Osteocyte (in vitro differentiated cells): ENCODE data around the gene DCDC2. TPM values are rescaled to one million over a fixed set of nuclear protein-coding genes. Genes with fewer than 3 reads are reported as not detected.

ENCODE experiments used
- DNase-seq: peaks from one replicate; pipeline ENCODE4 v3.0.0; 2021; ENCODE audit warnings: mixed read lengths; ENCODE audit not compliant: unreplicated experiment; ENCODE audit errors: extremely low spot score
- H3K27ac Mint-ChIP-seq: one replicate; pipeline ENCODE4 v1.8.0; 2021; ENCODE audit warnings: mild to moderate bottlenecking, mixed read lengths; ENCODE audit not compliant: unreplicated experiment
- H3K27me3 Mint-ChIP-seq: one replicate; pipeline ENCODE4 v1.8.0; 2021; ENCODE audit warnings: mixed read lengths; ENCODE audit not compliant: unreplicated experiment
- H3K36me3 Mint-ChIP-seq: one replicate; pipeline ENCODE4 v1.8.0; 2021; ENCODE audit warnings: mixed read lengths; ENCODE audit not compliant: unreplicated experiment
- H3K4me1 Mint-ChIP-seq: one replicate; pipeline ENCODE4 v1.8.0; 2021; ENCODE audit warnings: mixed read lengths; ENCODE audit not compliant: unreplicated experiment
- H3K4me3 Mint-ChIP-seq: one replicate; pipeline ENCODE4 v1.8.0; 2021; ENCODE audit warnings: mild to moderate bottlenecking, moderate library complexity, mixed read lengths; ENCODE audit not compliant: unreplicated experiment
- H3K9me3 Mint-ChIP-seq: one replicate; pipeline ENCODE4 v1.8.0; 2021; ENCODE audit warnings: mixed read lengths; ENCODE audit not compliant: unreplicated experiment
- long read RNA-seq: library from polyadenylated mRNA; unstranded; transcript quantifications from one replicate; pipeline ENCODE4 v2.0.0, GENCODE V29; 2021
- total RNA-seq: library from RNA; stranded (reverse); gene quantifications from 2 replicates; pipeline ENCODE4 v1.2.1, GENCODE V29; 2021
- TF ChIP-seq, protein P1 (sequence below): fragments of 200-600 bp; sonication (generic); IDR thresholded peaks from 2 replicates; pipeline ENCODE4 v1.5.0; 2021; ENCODE audit warnings: antibody characterized with exemption, mild to moderate bottlenecking, moderate library complexity

DCDC2 gene
- 0.94 and 1.0 TPM in 2 replicates for total RNA-seq
- long read RNA-seq, full-length matches to known transcripts: 1 of 2 reads
- long read RNA-seq, partial matches to known transcripts: 0 of 2 reads
- long read RNA-seq, other reads (novel, unspliced or antisense): 1 of 2 reads

- TF ChIP-seq, protein P1, sequence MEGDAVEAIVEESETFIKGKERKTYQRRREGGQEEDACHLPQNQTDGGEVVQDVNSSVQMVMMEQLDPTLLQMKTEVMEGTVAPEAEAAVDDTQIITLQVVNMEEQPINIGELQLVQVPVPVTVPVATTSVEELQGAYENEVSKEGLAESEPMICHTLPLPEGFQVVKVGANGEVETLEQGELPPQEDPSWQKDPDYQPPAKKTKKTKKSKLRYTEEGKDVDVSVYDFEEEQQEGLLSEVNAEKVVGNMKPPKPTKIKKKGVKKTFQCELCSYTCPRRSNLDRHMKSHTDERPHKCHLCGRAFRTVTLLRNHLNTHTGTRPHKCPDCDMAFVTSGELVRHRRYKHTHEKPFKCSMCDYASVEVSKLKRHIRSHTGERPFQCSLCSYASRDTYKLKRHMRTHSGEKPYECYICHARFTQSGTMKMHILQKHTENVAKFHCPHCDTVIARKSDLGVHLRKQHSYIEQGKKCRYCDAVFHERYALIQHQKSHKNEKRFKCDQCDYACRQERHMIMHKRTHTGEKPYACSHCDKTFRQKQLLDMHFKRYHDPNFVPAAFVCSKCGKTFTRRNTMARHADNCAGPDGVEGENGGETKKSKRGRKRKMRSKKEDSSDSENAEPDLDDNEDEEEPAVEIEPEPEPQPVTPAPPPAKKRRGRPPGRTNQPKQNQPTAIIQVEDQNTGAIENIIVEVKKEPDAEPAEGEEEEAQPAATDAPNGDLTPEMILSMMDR: no peak
- H3K27me3 Mint-ChIP-seq: peaks cover 42% of the 10 kb centered on the region
- H3K27ac Mint-ChIP-seq: no peak within 1 kb of the TSS
- H3K4me3 Mint-ChIP-seq: peak within 1 kb of the TSS; percentile 32
- H3K4me1 Mint-ChIP-seq: peaks cover 8% of the 10 kb centered on the region
- H3K9me3 Mint-ChIP-seq: no peaks in the 10 kb centered on the region
- DNase-seq: no peak
- H3K36me3 Mint-ChIP-seq: no peaks in the 10 kb centered on the region
Observed at GRCh38 chr6:24357336-24358218, at the start of gene DCDC2. Gene DCDC2, minus strand, starts transcription at chr6:24358059. Its CDS starts 309 bp downstream, at chr6:24357750.

DNA sequence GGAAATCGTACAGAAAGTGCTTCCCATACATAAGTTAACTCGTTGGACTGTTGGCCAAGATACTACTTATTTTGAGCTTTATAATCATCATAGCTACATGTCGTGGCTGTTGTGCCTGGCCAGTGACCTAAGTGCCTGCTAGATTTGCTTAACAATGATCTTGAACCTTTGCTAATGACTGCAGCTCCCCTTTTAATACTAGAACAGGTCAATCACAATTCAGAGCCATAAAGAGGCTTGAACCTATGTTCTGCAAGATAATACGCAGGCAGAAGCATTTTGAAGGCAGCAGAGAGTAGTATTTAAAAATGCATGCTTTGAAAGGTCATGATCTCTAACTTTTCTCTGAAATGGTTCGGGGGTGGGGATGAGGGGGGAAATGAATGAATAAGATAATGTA, 47.4 kb upstream of the DCDC2 start:
- peaks cover 23% of the 10 kb centered on the region for H3K4me1 Mint-ChIP-seq
- H3K27ac Mint-ChIP-seq: no peak overlapping the region
- TF ChIP-seq, protein P1: no peak
- no peaks in the 10 kb centered on the region for H3K9me3 Mint-ChIP-seq
- peaks cover 16% of the 10 kb centered on the region for H3K36me3 Mint-ChIP-seq
- DNase-seq: no peak
- H3K4me3 Mint-ChIP-seq: no peak overlapping the region
- peaks cover 8% of the 10 kb centered on the region for H3K27me3 Mint-ChIP-seq

- DNase-seq: no peak
- H3K4me1 Mint-ChIP-seq: peaks cover 23% of the 10 kb centered on the region
- peak overlapping the region; percentile 83 for H3K4me3 Mint-ChIP-seq
Observed at GRCh38 chr6:24403501-24403824, 45.6 kb upstream of the DCDC2 start.

DNA sequence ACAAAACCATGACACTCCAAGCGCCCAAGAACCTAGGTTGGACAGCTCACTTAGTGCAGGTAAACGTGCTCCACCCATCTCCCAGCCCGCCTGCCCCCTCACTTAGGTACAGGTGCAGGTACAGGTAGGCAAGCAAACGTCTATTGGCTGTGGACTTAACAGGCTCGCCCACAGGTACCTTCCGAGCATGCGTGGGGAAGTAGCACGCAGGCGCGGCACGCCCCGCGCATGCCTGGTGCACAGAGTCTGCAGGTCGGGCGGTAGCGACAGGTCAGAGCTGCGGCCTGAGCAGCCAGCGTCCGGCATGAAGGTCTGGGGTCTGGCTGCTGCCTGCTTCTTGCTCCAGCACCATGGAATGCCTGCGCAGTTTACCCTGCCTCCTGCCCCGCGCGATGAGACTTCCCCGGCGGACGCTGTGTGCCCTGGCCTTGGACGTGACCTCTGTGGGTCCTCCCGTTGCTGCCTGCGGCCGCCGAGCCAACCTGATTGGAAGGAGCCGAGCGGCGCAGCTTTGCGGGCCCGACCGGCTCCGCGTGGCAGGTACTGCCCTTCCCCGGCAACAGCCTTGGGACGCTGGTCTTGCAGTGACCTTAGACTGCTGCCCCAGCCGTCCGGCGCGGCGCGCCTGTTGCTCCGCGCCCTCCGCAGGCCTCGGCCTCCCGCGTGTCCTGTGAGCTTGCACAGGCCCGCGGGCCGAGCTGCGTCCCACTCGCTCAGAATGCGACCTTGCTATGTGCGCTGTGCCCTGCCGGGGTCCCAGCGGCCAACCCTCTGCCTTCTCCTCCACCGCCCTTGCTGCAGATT, 45.0 kb upstream of the DCDC2 start, which contains the start of gene MRS2:
Gene MRS2, plus strand, starts transcription at position 240 of the 804 bp plus-strand sequence. Its CDS starts 111 bp downstream, at position 351.
- TF ChIP-seq, protein P1: no peak

More at GRCh38 chr6:24403501-24403824, 45.6 kb upstream of the DCDC2 start:
- TF ChIP-seq, protein P1: no peak
- H3K27ac Mint-ChIP-seq: peak overlapping the region; percentile 43
- H3K36me3 Mint-ChIP-seq: peaks cover 9% of the 10 kb centered on the region
- peaks cover 20% of the 10 kb centered on the region for H3K27me3 Mint-ChIP-seq
- H3K9me3 Mint-ChIP-seq: no peaks in the 10 kb centered on the region

More for the DNA sequence above, 45.0 kb upstream of the DCDC2 start, which contains the start of gene MRS2:
- Mint-ChIP-seq H3K4me3 (peak within 1 kb of the TSS; percentile 83), H3K27me3 (peaks cover 22% of the 10 kb centered on the region), H3K9me3 (no peaks in the 10 kb centered on the region), H3K27ac (peak within 1 kb of the TSS; percentile 43), H3K36me3 (peaks cover 7% of the 10 kb centered on the region), H3K4me1 (peaks cover 23% of the 10 kb centered on the region)
- peak; percentile 87 for DNase-seq
